Stimulated activated CD4-positive, alpha-beta T cell treated with anti-CD3 and anti-CD28 coated beads, Interleukin-12 subunit alpha, Interleukin-12 subunit beta, amount 100 ng/mL, for 4 hours (primary cell): Measurements from ENCODE around the gene VSIG10L.

Experiments used
- DNase-seq: peaks from one replicate; pipeline ENCODE4 v3.0.0-alpha.2; 2020

VSIG10L gene

GRCh38 chr19:51311351-51312257 is 30.3 kb downstream of the VSIG10L start, which contains the start of gene IGLON5:
IGLON5 (plus strand) TSS chr19:51311644; CDS start chr19:51311848, 204 bp downstream.
- DNase-seq = no peak

GRCh38 chr19:51305479-51305878 is 36.5 kb downstream of the VSIG10L start:
- no peak for DNase-seq

GRCh38 chr19:51301266-51301665 is 40.7 kb downstream of the VSIG10L start:
- no peak for DNase-seq

GRCh38 chr19:51297406-51297805 is 44.5 kb downstream of the VSIG10L start:
- DNase-seq = no peak

- no peak for DNase-seq
These were observed 45.4 kb downstream of the VSIG10L start for GRCh38 chr19:51296336-51297093.

- no peak for DNase-seq
These were observed 46.4 kb downstream of the VSIG10L start for GRCh38 chr19:51295382-51296126.

GRCh38 chr19:51294977-51295375 is 47.0 kb downstream of the VSIG10L start:
- DNase-seq = no peak

GRCh38 chr19:51294211-51294976 is 47.5 kb downstream of the VSIG10L start:
- no peak for DNase-seq

- DNase-seq = no peak
These were observed 48.2 kb downstream of the VSIG10L start for GRCh38 chr19:51293571-51294210.

- DNase-seq = no peak
These were observed 49.0 kb downstream of the VSIG10L start for GRCh38 chr19:51292971-51293370.

- no peak for DNase-seq
These were observed 52.3 kb downstream of the VSIG10L start for GRCh38 chr19:51289635-51290034.

GRCh38 chr19:51285682-51286081 is 56.3 kb downstream of the VSIG10L start:
- DNase-seq = no peak

GRCh38 chr19:51282335-51282734 is 59.6 kb downstream of the VSIG10L start:
- DNase-seq = no peak
